BE2C (cell line): Measurements from ENCODE around the gene POU2F2.
A peak's percentile ranks its signal among the peaks of the same experiment; 100 is the strongest.

Source experiments
- DNase-seq: peaks from one replicate; pipeline ENCODE4 v3.0.0-alpha.2; 2020
- H3K27me3 ChIP-seq: fragments of 250-450 bp; sonication (Bioruptor Pico); 2 replicates; pipeline ENCODE4 v1.5.1; 2020; ENCODE audit warnings: mild to moderate bottlenecking
- H3K36me3 ChIP-seq: fragments of 250-450 bp; sonication (Bioruptor Pico); 2 replicates; pipeline ENCODE4 v1.5.1; 2020; ENCODE audit warnings: mild to moderate bottlenecking
- H3K4me1 ChIP-seq: fragments of 250-450 bp; sonication (Bioruptor Pico); 2 replicates; pipeline ENCODE4 v1.5.1; 2020
- H3K4me3 ChIP-seq: 2 replicates; pipeline ENCODE4 v1.5.1; 2011; ENCODE audit warnings: low read depth, low read length
- H3K9me3 ChIP-seq: fragments of 250-450 bp; sonication (Bioruptor Pico); 2 replicates; pipeline ENCODE4 v1.5.1; 2020
- CTCF ChIP-seq: IDR thresholded peaks from 2 replicates; pipeline ENCODE4 v1.5.1; 2012; ENCODE audit warnings: mild to moderate bottlenecking, low read depth, low read length

The POU2F2 gene

GRCh38 chr19:42095814-42096230, 36.4 kb downstream of the POU2F2 start:
- Histone ChIP-seq H3K4me1 (peaks cover 5% of the 10 kb centered on the region), H3K36me3 (no peaks in the 10 kb centered on the region), H3K27me3 (no peaks in the 10 kb centered on the region), H3K9me3 (no peaks in the 10 kb centered on the region), H3K4me3 (no peak overlapping the region)
- no peak for TF ChIP-seq CTCF
- no peak for DNase-seq

GRCh38 chr19:42095142-42095813, 37.0 kb downstream of the POU2F2 start:
- DNase-seq = no peak
- H3K9me3 ChIP-seq = no peaks in the 10 kb centered on the region
- H3K4me3 ChIP-seq = no peak overlapping the region
- no peaks in the 10 kb centered on the region for H3K27me3 ChIP-seq
- H3K4me1 ChIP-seq = peaks cover 5% of the 10 kb centered on the region
- no peak for TF ChIP-seq CTCF
- H3K36me3 ChIP-seq = no peaks in the 10 kb centered on the region

- TF ChIP-seq CTCF = no peak
- H3K4me3 ChIP-seq = no peak overlapping the region
- DNase-seq = no peak
- no peaks in the 10 kb centered on the region for H3K27me3 ChIP-seq
- H3K4me1 ChIP-seq = peaks cover 5% of the 10 kb centered on the region
- H3K36me3 ChIP-seq = no peaks in the 10 kb centered on the region
- H3K9me3 ChIP-seq = no peaks in the 10 kb centered on the region
These were observed 38.3 kb downstream of the POU2F2 start for GRCh38 chr19:42093926-42094325.

GRCh38 chr19:42093505-42093904, 38.7 kb downstream of the POU2F2 start:
- Histone ChIP-seq H3K4me3 (no peak overlapping the region), H3K36me3 (no peaks in the 10 kb centered on the region), H3K27me3 (no peaks in the 10 kb centered on the region), H3K9me3 (no peaks in the 10 kb centered on the region), H3K4me1 (peaks cover 5% of the 10 kb centered on the region)
- DNase-seq = no peak
- no peak for TF ChIP-seq CTCF

- H3K4me1 ChIP-seq = peaks cover 5% of the 10 kb centered on the region
- DNase-seq = peak; percentile 64
- no peaks in the 10 kb centered on the region for H3K36me3 ChIP-seq
- TF ChIP-seq CTCF = peak; percentile 72
- H3K4me3 ChIP-seq = no peak overlapping the region
- no peaks in the 10 kb centered on the region for H3K27me3 ChIP-seq
- no peaks in the 10 kb centered on the region for H3K9me3 ChIP-seq
These were observed 39.9 kb downstream of the POU2F2 start for GRCh38 chr19:42092350-42092749.

- H3K36me3 ChIP-seq = no peaks in the 10 kb centered on the region
- H3K9me3 ChIP-seq = no peaks in the 10 kb centered on the region
- peak; percentile 71 for DNase-seq
- no peak overlapping the region for H3K4me3 ChIP-seq
- H3K27me3 ChIP-seq = no peaks in the 10 kb centered on the region
- peaks cover 5% of the 10 kb centered on the region for H3K4me1 ChIP-seq
- TF ChIP-seq CTCF = no peak
These were observed 40.5 kb downstream of the POU2F2 start for GRCh38 chr19:42091742-42092141.
